ENCODE data around the gene KDM4D. TPM values are rescaled to one million over a fixed set of nuclear protein-coding genes. Genes with fewer than 3 reads are reported as not detected.
A peak's percentile ranks its signal among the peaks of the same experiment; 100 is the strongest.

Gene KDM4D
- total and polyA plus RNA-seq, 2 of the 4 experiments (the other 2 are of a cell fraction) = 0.90 to 1.1 TPM

- Histone ChIP-seq H4K20me1 (ENCODE audit: insufficient read depth, low read length) (no peaks in the 10 kb centered on the region), H2BK20ac (ENCODE audit: low read depth, low read length) (peak overlapping the region; percentile 59), H3K18ac (ENCODE audit: low read depth, low read length) (peak overlapping the region; percentile 51; the same call in 1 of the 2 replicates), H4K8ac (ENCODE audit: low read depth in 2 of 2, low read length in 2 of 2) (peak overlapping the region in 1 of 2 experiments; percentile 79; a peak in 2 of 4 replicates), H4K5ac (ENCODE audit: low read depth, low read length) (peak overlapping the region; percentile 17; the same call in 1 of the 2 replicates), H3K9me3 (ENCODE audit: control insufficient read depth, insufficient read depth, low read length) (0 out of 2 replicates have a peak, but pooled peaks cover 2% of the 10 kb centered on the region), H3K56ac (ENCODE audit: extremely low read depth, insufficient read depth, low read length) (no peak overlapping the region; the same call in 1 of the 2 replicates), H3K4ac (ENCODE audit: low read depth, low read length) (peak overlapping the region; percentile 63; the same call in 1 of the 2 replicates), H2BK15ac (ENCODE audit: low read depth, low read length) (peak overlapping the region; percentile 40; the same call in 2 of the 3 replicates), H2BK120ac (ENCODE audit: low read depth, low read length) (peak overlapping the region; percentile 71), H2AFZ (replicated peaks; ENCODE audit: low read length, poor library complexity) (no peak overlapping the region), H3K9ac (ENCODE audit: low read depth, low read length) (no peak overlapping the region), H3K27me3 (ENCODE audit: control insufficient read depth, insufficient read depth, low read length) (no peaks in the 10 kb centered on the region), H2AK5ac (ENCODE audit: low read depth, low read length) (peak overlapping the region; percentile 81; the same call in 1 of the 2 replicates), H2BK5ac (ENCODE audit: low read depth, low read length, poor library complexity, severe bottlenecking) (peak overlapping the region; percentile 80), H3K27ac (ENCODE audit: insufficient read depth, low read length) (peak overlapping the region; percentile 10; the same call in 1 of the 2 replicates), H3K4me1 (ENCODE audit: control insufficient read depth, insufficient read depth, low read length) (peaks cover 2% of the 10 kb centered on the region; the same call in 1 of the 2 replicates), H3K9me1 (ENCODE audit: insufficient read depth, low read length) (peaks cover 2% of the 10 kb centered on the region; the same call in 1 of the 2 replicates), H2AK9ac (replicated peaks; ENCODE audit: low read depth, low read length, poor library complexity) (no peak overlapping the region), H3K23ac (ENCODE audit: low read depth, low read length) (no peak overlapping the region), H3K4me2 (ENCODE audit: low read depth, low read length) (peak overlapping the region; percentile 53; the same call in 1 of the 2 replicates), H4K91ac (ENCODE audit: insufficient read depth, low read depth, low read length) (0 out of 2 replicates have a peak overlapping the region, but pooled peaks have one; percentile 34), H3K36me3 (ENCODE audit: control insufficient read depth, insufficient read depth, low read length) (no peaks in the 10 kb centered on the region), H3K4me3 (ENCODE audit: insufficient read depth, low read depth, low read length) (no peak overlapping the region), H3K14ac (replicated peaks; ENCODE audit: low read depth, low read length) (peak overlapping the region; percentile 29), H3K79me1 (ENCODE audit: low read depth in 1 of 2, low read length in 2 of 2) (no peaks in the 10 kb centered on the region)
- no TSS peak for BruUV-seq (replicated peaks)
- peak; percentile 76 for DNase-seq
- intact Hi-C loops (cut with micrococcal nuclease) (no loop called here), dilution Hi-C loops (cut with HindIII; ENCODE audit: low sequenced_read_pairs, unreplicated experiment) (no loop called here), in situ Hi-C loops (cut with MboI; ENCODE audit: low sequenced_read_pairs) (loop anchor here (25.0 kb wide), 1 partner anchor 811 kb away; the partner anchor contains the start of gene PANX1)
- TF ChIP-seq FOS (IDR thresholded peaks at IDR 0.05; ENCODE audit: low read depth, low read length) (no peak; the same call in 1 of the 2 replicates), RCOR1 (IDR thresholded peaks at IDR 0.05; ENCODE audit: insufficient replicate concordance, low read length) (peak; percentile 90), SMC3 (IDR thresholded peaks at IDR 0.05; ENCODE audit: low read depth, low read length) (no peak), RAD21 (IDR thresholded peaks at IDR 0.05; ENCODE audit: low read length) (no peak), MAZ (IDR thresholded peaks at IDR 0.05; ENCODE audit: borderline replicate concordance, low read depth, low read length) (peak; percentile 44; the same call in 1 of the 2 replicates), CHD1 (IDR thresholded peaks at IDR 0.05; ENCODE audit: low read depth, low read length) (no peak), BHLHE40 (IDR thresholded peaks at IDR 0.05; ENCODE audit: low read depth, low read length) (no peak), NFE2L2 (IDR thresholded peaks at IDR 0.05; ENCODE audit: low read depth, low read length) (no peak), RFX5 (IDR thresholded peaks at IDR 0.05; ENCODE audit: low read depth, low read length) (no peak), MXI1 (IDR thresholded peaks at IDR 0.05; ENCODE audit: borderline replicate concordance, low read depth, low read length) (no peak)
- TF ChIP-seq, protein P1, sequence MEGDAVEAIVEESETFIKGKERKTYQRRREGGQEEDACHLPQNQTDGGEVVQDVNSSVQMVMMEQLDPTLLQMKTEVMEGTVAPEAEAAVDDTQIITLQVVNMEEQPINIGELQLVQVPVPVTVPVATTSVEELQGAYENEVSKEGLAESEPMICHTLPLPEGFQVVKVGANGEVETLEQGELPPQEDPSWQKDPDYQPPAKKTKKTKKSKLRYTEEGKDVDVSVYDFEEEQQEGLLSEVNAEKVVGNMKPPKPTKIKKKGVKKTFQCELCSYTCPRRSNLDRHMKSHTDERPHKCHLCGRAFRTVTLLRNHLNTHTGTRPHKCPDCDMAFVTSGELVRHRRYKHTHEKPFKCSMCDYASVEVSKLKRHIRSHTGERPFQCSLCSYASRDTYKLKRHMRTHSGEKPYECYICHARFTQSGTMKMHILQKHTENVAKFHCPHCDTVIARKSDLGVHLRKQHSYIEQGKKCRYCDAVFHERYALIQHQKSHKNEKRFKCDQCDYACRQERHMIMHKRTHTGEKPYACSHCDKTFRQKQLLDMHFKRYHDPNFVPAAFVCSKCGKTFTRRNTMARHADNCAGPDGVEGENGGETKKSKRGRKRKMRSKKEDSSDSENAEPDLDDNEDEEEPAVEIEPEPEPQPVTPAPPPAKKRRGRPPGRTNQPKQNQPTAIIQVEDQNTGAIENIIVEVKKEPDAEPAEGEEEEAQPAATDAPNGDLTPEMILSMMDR (conservative IDR thresholded peaks at IDR 0.05; ENCODE audit: low read depth, low read length) = no peak
- CTCF ChIA-PET = interaction anchor here (0.6 kb wide), 2 partner anchors 20 to 332 kb away, joined by 3 to 6 read pairs; no protein-coding TSS in a partner anchor
- POLR2A ChIA-PET (ENCODE audit: unreplicated experiment) = interaction anchor here (0.6 to 0.7 kb wide), 2 partner anchors 10 to 330 kb away, joined by 4 to 5 read pairs; no protein-coding TSS in a partner anchor
- WGBS, 2 experiments (ENCODE audit: extremely low coverage in 2 of 2, insufficient read length in 1 of 2) = 100% methylated on average over 1 of the region's 4 CpGs; no CpG with 5 or more reads in 1 of the 2 experiments
- ATAC-seq (ENCODE audit: low read depth) = peak; percentile 96
These were observed 25.4 kb upstream of the KDM4D start for GRCh38 chr11:94948070-94948617.
